GM12878 (cell line): Measurements from ENCODE around the gene BEST4.

ENCODE experiments used
- EZH2 ChIP-seq: IDR thresholded peaks from 2 replicates; pipeline ENCODE4 v1.6.1; 2012; ENCODE audit warnings: low read depth, mild to moderate bottlenecking, control low read depth, inconsistent platforms, low read length, borderline replicate concordance; ENCODE audit not compliant: control insufficient read depth
- HDGF ChIP-seq: fragments of 450-650 bp; IDR thresholded peaks from 2 replicates; pipeline ENCODE4 v1.6.1; 2016; ENCODE audit warnings: antibody characterized with exemption
- HSF1 ChIP-seq: fragments of 150-350 bp; IDR thresholded peaks from 2 replicates; pipeline ENCODE4 v1.6.1; 2014; ENCODE audit warnings: mild to moderate bottlenecking, low read depth, low read length
- PBX3 ChIP-seq: IDR thresholded peaks from 2 replicates; pipeline ENCODE4 v1.6.1; 2011; ENCODE audit warnings: mild to moderate bottlenecking, low read depth, low read length, moderate library complexity; ENCODE audit not compliant: insufficient replicate concordance
- POLR2A ChIP-seq: IDR thresholded peaks from 2 replicates; pipeline ENCODE4 v1.6.1; 2011; ENCODE audit warnings: low read depth, mild to moderate bottlenecking, low read length
- POLR2AphosphoS5 ChIP-seq: IDR thresholded peaks from 2 replicates; pipeline ENCODE4 v1.6.1; 2011; ENCODE audit warnings: mild to moderate bottlenecking, low read length, inconsistent platforms
- RFX5 ChIP-seq: IDR thresholded peaks from 2 replicates; pipeline ENCODE4 v1.6.1; 2011; ENCODE audit warnings: low read depth, low read length, improper control_type of control experiment
- SP1 ChIP-seq: IDR thresholded peaks from one replicate; pipeline ENCODE4 v1.6.1; 2011; ENCODE audit warnings: low read depth, low read length
- WRNIP1 ChIP-seq: IDR thresholded peaks from 2 replicates; pipeline ENCODE4 v1.6.1; 2011; ENCODE audit warnings: low read depth, low read length, improper control_type of control experiment, borderline replicate concordance
- YY1 ChIP-seq: IDR thresholded peaks from 2 replicates; pipeline ENCODE4 v1.6.1; 2011; ENCODE audit warnings: low read depth, mild to moderate bottlenecking, low read length
- ZZZ3 ChIP-seq: IDR thresholded peaks from 2 replicates; pipeline ENCODE4 v1.6.1; 2011; ENCODE audit warnings: low read depth; ENCODE audit not compliant: control insufficient read depth, insufficient read length
- TF ChIP-seq, protein P1 (sequence below), 3 experiments: IDR thresholded peaks in 2 of 3; conservative IDR thresholded peaks in 1 of 3; 2 replicates each; pipeline ENCODE4 v1.5.1; 2011; ENCODE audit warnings: low read depth in 3 of 3, low read length in 3 of 3, mild to moderate bottlenecking in 3 of 3, control low read depth in 2 of 3, moderate library complexity in 2 of 3, inconsistent platforms in 1 of 3, mixed read lengths in 1 of 3; ENCODE audit not compliant: control insufficient read depth in 2 of 3, insufficient read depth in 1 of 3; ENCODE audit errors: extremely low read depth in 1 of 3
- TF ChIP-seq, protein P2 (sequence below): fragments of 450-650 bp; IDR thresholded peaks from 2 replicates; pipeline ENCODE4 v1.6.1; 2018; ENCODE audit warnings: mild to moderate bottlenecking, low read depth, moderate library complexity; ENCODE audit not compliant: partially characterized antibody

DNA sequence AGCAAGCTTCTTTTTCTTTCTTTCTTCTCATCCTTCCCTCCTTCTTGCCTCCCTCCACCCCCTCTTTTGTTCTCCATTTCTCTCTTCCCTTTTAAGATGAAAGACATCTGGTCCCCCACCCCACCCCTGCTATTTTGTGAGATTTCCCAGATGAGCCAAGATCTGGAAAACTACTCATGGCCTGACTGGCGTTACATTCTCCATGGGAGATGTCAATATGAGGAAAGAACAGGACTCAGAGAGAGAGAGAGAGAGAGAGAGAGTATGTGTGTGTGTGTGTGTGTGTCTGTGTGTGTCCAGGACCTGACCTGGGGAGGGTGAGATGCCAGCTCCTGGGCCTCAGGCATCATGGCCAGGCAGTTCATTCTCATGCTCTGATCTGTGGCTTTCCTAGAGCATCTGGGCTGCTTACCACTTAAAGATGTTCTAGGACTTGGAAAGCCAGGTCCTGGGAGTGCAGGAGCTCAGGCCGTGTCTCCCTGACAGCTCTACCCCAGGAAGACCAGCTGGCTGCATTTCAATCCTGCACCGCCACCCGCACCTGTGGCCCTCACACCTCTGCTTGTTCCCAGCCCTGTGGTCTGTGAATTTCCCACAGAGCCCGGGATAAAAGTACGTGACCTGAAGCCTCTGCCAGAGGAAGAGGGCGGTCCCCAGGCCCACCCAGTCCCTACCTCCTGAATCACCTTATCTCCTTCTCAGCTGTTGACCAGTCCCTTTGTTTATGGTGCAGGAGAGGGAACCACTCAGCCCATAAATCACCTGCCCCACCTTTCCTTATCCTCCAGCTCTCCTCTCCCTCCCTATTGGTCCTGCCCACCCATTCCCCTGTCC, 3.2 kb upstream of the BEST4 start:
- TF ChIP-seq RFX5 (no peak), POLR2AphosphoS5 (no peak), YY1 (no peak), EZH2 (no peak), WRNIP1 (no peak), ZZZ3 (no peak), POLR2A (no peak), PBX3 (no peak), HSF1 (no peak), SP1 (no peak), HDGF (no peak)
- TF ChIP-seq, protein P1, sequence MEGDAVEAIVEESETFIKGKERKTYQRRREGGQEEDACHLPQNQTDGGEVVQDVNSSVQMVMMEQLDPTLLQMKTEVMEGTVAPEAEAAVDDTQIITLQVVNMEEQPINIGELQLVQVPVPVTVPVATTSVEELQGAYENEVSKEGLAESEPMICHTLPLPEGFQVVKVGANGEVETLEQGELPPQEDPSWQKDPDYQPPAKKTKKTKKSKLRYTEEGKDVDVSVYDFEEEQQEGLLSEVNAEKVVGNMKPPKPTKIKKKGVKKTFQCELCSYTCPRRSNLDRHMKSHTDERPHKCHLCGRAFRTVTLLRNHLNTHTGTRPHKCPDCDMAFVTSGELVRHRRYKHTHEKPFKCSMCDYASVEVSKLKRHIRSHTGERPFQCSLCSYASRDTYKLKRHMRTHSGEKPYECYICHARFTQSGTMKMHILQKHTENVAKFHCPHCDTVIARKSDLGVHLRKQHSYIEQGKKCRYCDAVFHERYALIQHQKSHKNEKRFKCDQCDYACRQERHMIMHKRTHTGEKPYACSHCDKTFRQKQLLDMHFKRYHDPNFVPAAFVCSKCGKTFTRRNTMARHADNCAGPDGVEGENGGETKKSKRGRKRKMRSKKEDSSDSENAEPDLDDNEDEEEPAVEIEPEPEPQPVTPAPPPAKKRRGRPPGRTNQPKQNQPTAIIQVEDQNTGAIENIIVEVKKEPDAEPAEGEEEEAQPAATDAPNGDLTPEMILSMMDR (IDR thresholded peaks at IDR 0.05 in 2 of 3, conservative IDR thresholded peaks at IDR 0.05 in 1 of 3; ENCODE audit: control insufficient read depth in 2 of 3, extremely low read depth in 1 of 3, insufficient read depth in 1 of 3, low read depth in 3 of 3, low read length in 3 of 3) = no peak
- TF ChIP-seq, protein P2, sequence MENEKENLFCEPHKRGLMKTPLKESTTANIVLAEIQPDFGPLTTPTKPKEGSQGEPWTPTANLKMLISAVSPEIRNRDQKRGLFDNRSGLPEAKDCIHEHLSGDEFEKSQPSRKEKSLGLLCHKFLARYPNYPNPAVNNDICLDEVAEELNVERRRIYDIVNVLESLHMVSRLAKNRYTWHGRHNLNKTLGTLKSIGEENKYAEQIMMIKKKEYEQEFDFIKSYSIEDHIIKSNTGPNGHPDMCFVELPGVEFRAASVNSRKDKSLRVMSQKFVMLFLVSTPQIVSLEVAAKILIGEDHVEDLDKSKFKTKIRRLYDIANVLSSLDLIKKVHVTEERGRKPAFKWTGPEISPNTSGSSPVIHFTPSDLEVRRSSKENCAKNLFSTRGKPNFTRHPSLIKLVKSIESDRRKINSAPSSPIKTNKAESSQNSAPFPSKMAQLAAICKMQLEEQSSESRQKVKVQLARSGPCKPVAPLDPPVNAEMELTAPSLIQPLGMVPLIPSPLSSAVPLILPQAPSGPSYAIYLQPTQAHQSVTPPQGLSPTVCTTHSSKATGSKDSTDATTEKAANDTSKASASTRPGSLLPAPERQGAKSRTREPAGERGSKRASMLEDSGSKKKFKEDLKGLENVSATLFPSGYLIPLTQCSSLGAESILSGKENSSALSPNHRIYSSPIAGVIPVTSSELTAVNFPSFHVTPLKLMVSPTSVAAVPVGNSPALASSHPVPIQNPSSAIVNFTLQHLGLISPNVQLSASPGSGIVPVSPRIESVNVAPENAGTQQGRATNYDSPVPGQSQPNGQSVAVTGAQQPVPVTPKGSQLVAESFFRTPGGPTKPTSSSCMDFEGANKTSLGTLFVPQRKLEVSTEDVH = no peak
